ENCODE results near the gene FRMPD3.

DNA sequence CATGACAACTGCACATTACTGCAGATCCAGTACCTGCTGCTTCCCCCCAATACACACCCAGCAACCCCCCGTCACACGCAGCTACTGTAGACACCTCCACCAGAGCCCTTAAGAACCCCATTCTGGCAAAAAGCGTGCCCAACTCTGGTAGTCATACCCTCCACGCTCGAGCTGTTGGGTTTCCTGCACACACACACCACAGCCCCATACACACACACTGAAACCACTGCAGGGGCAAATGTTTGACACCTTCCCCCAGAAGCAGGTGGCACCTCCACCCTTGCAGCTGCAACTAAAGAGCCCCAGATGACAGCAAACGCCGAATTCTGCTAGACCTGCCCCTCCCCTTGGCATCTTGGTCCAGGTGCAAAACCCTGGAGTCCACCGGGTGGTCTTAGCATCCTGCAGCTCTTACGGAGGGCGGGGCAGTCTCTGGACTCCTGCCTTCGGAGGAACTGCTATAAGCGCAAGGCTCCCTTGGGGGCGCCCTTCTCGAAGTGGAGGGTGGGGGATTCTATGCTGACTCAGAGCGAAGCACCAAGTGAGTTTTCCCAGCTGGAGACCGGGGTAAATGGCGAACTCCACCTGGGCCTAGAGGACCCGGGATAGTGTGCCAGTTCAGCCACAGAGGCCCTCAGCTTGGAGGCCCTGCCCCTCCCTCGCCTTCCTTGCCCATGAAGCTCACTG is 1.5 kb downstream of the FRMPD3 start:
- TF ChIP-seq, protein P1, sequence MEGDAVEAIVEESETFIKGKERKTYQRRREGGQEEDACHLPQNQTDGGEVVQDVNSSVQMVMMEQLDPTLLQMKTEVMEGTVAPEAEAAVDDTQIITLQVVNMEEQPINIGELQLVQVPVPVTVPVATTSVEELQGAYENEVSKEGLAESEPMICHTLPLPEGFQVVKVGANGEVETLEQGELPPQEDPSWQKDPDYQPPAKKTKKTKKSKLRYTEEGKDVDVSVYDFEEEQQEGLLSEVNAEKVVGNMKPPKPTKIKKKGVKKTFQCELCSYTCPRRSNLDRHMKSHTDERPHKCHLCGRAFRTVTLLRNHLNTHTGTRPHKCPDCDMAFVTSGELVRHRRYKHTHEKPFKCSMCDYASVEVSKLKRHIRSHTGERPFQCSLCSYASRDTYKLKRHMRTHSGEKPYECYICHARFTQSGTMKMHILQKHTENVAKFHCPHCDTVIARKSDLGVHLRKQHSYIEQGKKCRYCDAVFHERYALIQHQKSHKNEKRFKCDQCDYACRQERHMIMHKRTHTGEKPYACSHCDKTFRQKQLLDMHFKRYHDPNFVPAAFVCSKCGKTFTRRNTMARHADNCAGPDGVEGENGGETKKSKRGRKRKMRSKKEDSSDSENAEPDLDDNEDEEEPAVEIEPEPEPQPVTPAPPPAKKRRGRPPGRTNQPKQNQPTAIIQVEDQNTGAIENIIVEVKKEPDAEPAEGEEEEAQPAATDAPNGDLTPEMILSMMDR (IDR thresholded peaks at IDR 0.05): no peak
- TF ChIP-seq POLR2A (IDR thresholded peaks at IDR 0.05): no peak

All from heart left ventricle (tissue), 13 donors.